Astrocyte of the cerebellum (primary cell): ENCODE results near the gene LYPLAL1.

Experiments
- DNase-seq: peaks from one replicate; pipeline ENCODE4 v3.0.0-alpha.2; 2011; ENCODE audit warnings: low read depth
- H3K4me3 ChIP-seq: 2 replicates; pipeline ENCODE4 v1.5.1; 2011; ENCODE audit warnings: mild to moderate bottlenecking, low read depth, low read length, moderate library complexity
- CTCF ChIP-seq: IDR thresholded peaks from 2 replicates; pipeline ENCODE4 v1.5.1; 2012; ENCODE audit warnings: low read length, low read depth, moderate library complexity, mild to moderate bottlenecking; ENCODE audit errors: missing control alignments
- in situ Hi-C: cut with HindIII; loops from 2 replicates; pipeline ENCODE4 v1.10.0; 2017; ENCODE audit warnings: low sequenced_read_pairs

The LYPLAL1 gene

GRCh38 chr1:219215477-219215876 lies 41.8 kb downstream of the LYPLAL1 start:
- DNase-seq, result no peak
- TF ChIP-seq CTCF, result no peak
- H3K4me3 ChIP-seq, result no peak overlapping the region
- in situ Hi-C loops, result no loop called here

- no peak overlapping the region for H3K4me3 ChIP-seq
- DNase-seq, result no peak
These were observed 47.3 kb downstream of the LYPLAL1 start for GRCh38 chr1:219220945-219221344.

DNA sequence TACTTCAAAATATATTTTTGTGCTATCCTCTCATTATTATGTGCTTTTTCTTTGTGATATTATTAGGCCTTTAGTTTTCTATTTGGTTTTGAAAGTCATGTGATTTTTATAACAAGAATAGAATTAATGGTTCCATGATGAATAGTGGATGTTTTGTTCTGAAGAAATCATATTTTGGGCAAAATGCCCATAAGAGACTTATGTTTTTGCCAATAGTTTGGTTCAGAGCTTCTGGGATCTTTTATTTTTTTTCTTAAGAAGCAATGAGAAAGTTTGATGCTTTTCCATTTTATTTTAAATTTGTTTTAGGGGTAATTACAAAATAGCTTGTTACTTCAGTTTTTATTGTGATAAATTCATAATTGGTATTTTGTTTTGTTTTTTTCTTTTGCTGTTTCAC lies 49.8 kb downstream of the LYPLAL1 start:
- H3K4me3 ChIP-seq, result no peak overlapping the region
- no peak for DNase-seq
- in situ Hi-C loops, result no loop called here
- no peak for TF ChIP-seq CTCF

More at GRCh38 chr1:219220945-219221344, 47.3 kb downstream of the LYPLAL1 start:
- TF ChIP-seq CTCF, result peak; percentile 7
- in situ Hi-C loops, result no loop called here

GRCh38 chr1:219226196-219226595 lies 52.5 kb downstream of the LYPLAL1 start:
- in situ Hi-C loops, result no loop called here
- DNase-seq, result no peak
- no peak overlapping the region for H3K4me3 ChIP-seq
- no peak for TF ChIP-seq CTCF

GRCh38 chr1:219227360-219228057 lies 53.8 kb downstream of the LYPLAL1 start:
- no peak overlapping the region for H3K4me3 ChIP-seq
- in situ Hi-C loops, result no loop called here
- no peak for DNase-seq
- no peak for TF ChIP-seq CTCF

- DNase-seq, result no peak
- TF ChIP-seq CTCF, result no peak
- in situ Hi-C loops, result no loop called here
- no peak overlapping the region for H3K4me3 ChIP-seq
These were observed 54.4 kb downstream of the LYPLAL1 start for GRCh38 chr1:219228058-219228419.
